Activated CD8-positive, alpha-beta memory T cell treated with anti-CD3 and anti-CD28 coated beads, Interleukin-2, amount 50 U/mL, for 4 hours (primary cell): ENCODE data around the gene HIPK2.

Experiments
- DNase-seq: peaks from one replicate; pipeline ENCODE4 v3.0.0-alpha.2; 2020

The HIPK2 gene

DNA sequence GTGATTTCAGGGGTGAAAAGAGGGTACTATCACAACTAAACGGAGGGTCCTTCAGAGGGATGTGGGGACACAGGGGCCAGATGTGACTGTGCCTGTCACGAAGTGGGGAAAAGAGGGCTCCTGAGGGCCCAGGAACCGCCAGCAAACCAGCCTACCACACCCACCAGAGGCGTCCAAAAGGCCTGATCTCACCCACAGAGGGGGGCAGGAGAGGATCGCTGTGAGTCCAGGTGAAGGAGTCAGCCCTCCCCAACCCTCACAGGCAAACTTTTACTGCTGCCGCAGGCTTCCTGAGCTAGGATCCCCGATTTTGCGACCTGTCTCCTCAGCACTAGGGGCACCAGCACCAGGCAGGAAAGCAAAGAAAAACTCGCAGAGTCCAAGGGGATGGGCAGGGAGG, 64.7 kb downstream of the HIPK2 start:
- DNase-seq, result no peak

DNA sequence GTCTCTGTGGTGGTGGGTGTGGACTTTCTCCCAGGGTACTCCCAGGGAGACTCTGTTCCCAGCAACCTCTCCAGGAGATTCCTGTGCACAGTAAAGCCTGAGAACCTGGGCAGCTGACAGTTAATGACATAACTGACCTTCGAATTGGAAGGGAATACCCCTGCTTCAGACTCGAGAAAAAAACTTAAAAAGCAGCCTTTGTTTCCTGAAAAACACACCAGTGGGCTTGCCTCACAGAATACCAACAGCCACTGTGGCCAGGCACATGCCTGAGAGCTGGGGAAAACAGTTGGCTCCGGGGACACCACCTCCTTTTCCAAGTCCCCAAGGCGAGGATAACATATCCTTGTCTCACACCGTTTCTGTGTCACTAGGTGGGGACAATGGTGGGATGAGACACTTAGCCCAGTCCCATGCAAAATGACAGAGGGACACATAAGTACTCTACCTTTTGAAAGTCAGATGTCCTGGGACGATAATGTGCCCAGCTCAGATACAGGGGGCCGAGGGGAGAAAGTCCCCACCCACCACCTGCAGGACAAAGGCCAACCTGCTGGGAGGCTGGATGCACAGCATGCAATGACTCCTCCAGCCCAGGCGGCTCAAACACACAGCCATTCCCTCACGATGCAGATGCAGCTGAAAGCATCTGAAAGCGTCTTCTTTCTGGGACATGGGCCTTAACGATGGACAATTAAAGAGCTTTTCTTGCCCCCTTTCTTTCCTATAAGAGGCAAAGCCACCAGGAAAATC, 65.6 kb downstream of the HIPK2 start:
- no peak for DNase-seq

DNA sequence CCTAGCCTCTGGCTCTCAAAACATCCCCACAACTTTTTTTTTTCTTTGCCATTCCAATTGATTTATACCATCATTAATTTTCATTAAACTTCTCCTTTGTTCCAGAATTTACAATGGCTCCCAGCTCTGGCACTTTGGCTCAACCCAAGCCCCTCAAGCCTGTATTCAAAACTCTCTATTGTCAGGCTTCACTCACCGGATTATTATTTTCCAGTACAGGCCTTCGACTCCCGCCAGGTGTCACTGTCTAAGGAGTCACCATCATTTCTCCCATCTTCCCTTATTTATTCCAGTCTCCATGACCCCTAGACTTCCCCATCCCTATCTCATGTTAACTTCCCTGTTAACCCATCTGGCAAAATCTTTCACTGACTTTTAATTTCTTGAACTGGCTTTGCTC, 67.8 kb downstream of the HIPK2 start:
- no peak for DNase-seq

DNA sequence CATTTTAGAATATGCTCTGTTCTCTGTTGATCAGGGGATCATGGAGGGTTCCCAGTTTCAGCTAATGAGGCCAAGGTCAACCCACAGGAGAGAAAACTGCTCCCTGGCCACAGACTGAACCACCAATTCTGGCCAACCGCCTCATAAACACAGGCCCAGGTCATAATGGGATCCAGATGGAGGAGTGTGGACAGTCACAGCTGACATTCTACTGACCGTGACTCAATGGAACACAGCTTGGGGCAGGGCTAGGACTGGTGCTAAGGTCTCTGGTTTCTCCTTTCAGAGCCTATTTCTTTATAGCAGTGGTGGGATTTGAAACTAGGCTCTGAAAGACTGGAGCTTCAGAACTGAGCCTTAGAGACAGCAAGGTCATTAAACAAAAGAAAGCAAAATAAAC, 68.3 kb downstream of the HIPK2 start:
- no peak for DNase-seq

DNA sequence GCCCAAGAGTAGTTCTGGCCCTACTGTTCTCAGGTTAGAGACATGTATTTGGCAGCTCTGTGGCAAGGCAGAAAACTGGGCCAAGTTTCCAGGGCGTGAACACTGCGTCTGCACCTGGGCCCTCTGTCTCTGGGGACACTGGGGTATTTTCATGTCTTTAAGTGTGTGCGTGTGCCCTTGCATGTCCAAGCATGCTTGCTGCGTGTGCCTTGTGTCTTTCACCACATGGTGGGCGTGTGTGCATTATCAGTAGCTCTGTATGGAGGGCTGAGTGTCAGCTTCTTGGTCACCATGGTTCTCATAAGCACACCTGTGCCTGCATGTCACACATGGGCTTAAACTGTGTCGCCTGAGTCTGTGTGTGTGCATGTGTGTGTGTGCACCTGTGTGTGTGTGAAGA, 69.3 kb downstream of the HIPK2 start:
- DNase-seq, result no peak

DNA sequence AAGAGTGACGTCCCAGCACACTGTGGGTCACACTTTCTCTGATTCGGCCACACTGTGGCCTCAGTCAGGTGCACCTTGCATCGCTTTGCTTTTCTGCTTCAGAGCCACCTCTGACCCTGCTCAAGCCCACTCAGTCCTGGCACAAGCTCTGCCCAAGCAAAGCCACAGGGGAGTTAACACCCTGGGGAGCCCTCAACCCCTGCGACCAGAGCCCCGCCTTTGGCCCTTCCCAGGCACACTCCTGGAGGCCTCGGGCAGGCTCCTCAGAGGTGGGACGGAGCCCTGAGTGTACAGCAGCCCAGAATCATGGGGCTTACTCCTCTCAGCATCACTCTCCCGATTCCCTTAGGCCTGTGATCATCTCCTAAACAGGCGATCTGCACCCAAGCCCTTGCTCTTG, 71.0 kb downstream of the HIPK2 start:
- no peak for DNase-seq

DNA sequence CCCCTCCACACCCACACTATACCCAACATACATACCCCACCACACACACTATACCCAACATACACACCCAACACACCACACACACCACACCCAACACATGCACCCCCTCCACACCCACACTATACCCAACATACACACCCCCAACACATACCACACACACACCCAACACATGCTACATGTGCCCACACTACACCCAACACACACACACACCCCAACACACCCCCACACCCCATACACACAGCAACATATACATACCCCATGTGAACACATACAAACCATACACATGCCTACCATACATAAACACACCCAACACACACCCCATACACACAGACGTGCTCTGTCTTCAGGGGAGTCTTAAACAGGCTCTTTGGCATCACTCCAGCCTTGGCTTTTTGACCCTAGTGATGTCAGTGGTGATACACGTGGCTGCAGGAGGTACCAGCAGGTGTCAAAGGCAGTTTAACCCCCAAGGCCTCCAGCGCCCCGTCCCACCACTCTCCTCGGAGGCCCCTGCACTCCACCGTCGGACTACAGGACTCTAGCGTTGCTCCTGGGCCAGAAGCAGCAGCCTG, 73.4 kb downstream of the HIPK2 start:
- no peak for DNase-seq

DNA sequence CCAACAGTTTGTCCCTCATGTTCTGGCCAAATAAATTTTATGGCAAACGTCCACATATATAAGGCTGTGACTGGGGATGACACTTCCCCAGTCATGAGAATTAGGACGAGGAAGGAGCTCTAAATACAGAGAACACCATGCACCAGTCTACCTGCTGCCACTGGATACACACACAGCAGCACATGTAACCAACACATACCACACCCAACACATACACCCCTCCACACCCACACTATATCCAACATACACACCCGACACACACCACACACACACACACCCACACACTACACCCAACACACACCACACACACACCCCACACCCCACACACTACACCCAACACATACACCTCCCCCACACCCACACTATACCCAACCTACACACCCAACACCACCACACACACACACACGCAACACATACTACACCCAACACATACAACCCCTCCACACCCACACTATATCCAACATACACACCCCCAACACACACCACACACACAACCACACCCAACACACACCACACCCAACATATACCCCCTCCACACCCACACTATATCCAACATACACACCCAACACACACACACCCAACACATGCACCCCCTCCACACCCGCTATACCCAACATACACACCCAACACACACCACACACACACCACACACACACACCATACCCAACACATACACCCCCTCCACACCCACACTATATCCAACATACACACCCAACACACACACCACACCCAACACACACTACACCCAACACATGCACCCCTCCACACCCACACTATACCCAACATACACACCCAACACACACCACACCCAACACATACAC, 74.1 kb downstream of the HIPK2 start:
- DNase-seq, result no peak

DNA sequence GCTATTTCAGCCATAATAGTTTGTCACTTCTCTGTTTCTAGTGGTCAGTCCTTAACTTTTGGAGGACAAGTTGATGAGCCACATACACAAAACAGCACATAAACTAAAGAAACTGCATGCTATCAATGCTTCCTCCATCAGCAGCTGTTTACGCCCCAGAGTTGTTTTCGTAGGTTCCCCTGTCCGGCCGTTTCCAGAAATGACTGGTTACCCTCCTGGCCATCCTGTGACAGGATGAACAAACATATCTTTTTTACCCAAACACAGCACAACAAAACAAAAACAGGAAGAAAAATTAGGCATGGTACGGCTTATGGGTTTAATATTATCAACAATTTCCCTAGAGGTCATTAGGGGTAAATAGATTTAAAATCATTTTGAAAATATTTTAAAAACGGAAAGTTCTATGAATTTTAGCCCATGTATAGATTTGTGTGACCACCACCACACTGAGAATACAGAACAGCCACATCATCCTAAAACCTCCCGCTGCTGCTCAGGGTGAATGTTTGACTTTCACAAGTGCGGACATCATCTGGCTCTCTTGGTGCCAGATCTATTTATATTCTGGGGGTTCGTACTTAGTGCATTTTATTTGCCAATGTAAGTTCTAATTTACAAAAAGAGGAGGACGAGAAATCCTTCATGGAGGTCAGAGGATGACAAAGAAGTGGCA, 74.8 kb downstream of the HIPK2 start:
- DNase-seq, result no peak

DNA sequence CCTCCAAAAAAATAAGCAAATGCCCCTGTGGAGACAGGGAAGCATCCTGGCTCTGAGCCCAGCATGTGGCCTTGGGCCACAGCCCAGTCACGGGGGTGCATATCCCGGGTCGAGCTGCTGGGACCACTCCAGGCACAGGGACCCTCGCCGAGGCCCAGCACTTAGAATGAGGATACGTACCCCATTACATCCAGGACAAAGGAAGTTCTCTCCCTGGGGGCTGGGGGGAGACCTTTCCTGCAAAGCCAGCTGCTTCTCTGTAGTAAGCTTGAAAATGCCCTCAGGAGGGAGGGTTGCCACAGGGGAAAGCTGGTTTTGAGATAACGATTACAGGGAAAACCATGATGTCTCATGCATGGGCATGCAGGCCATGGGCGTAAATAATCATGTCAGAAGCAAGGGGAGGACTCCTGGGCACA, 75.5 kb downstream of the HIPK2 start:
- DNase-seq, result no peak

DNA sequence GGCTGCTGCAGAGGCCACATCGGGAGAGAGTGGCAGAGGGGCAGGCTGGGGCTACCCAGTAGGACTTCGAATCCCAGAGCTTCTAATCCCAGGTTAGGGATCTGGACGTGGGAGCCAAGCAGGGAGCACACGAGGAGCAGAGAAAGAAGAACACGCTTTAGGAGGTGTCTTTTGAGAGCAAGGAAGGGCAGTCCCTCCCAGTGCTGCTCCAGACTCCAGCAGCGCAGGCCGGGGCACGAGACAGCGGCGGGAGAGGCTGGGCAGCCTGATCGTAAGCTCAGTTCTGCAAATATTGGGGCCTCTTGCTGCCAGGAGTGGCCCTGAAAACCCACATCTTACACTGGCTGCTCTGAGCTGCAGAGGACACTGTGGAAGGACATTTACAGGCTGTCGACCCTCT, 75.9 kb downstream of the HIPK2 start:
- no peak for DNase-seq

DNA sequence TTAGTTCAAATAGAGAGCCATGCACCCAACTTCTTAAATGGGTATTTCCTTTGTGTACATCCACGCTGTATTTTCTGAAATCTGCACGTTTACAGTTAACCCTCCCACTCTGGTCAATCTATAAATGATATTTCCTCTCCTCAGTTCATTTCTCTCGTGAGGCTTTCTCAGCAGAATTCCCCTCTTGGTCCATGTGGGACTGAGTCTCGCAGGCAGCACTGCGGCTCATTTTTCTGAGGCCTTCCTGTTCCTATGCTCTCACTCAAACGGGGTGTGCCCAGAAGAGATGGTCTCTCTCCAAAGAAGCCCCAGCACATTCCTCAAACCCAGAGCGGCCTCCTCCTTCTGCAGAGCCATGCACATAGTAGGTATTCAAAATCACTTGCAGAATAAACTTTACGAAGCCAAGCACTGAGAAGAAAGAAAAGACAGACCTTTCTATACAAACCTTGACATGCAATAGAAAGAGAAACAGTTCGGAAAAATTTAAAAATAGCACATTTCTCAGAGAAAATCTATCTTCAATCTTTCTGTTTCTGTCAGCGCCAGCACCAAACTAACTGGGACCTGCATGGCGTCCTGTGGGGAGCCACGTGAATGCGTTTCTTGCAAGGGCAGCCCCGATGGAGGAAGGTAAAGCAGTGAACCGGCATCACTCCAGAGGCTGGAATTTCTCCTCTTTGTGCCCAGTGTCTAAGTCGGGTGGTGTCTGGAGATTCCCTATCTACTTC, 77.1 kb downstream of the HIPK2 start:
- no peak for DNase-seq

DNA sequence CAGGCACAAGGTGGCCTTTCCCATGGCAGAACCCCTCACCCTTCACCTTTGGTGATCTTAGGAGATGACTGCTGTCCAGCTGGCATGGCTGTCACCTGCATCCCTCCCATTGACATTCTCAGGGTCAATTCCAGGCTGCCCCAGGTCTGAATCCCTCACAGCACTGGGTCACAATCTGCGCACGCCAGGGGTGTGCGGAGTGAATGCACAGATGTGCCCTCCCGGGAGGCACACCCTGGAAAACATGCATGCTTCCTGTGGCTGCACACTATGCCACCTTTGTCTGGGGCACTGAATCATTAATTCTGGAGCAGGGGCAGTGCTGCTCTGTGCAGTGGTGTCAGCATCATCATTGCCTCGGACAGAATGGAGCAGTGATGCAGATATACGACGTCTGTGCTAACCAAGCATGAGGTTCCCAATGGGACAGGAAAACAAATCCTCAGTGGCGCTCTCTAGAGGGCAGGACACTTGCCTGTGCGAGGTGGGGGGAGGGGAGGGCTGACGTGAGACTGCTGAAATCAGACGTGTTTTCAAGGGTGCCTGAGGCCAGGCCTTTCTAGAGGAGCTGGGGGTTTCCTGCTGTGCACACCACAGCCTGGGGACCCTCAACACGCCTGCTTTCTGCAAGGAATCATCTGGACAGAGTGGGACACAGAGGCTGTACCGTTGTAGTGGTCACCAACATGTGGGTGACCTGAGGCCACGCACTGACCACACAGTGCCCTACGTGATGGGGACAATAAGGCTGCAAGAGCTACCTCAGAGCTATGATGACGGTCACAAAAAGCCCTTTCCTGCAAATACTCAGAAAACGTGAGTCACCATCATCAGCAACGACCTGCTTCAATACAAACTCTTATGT, 77.9 kb downstream of the HIPK2 start:
- no peak for DNase-seq

DNA sequence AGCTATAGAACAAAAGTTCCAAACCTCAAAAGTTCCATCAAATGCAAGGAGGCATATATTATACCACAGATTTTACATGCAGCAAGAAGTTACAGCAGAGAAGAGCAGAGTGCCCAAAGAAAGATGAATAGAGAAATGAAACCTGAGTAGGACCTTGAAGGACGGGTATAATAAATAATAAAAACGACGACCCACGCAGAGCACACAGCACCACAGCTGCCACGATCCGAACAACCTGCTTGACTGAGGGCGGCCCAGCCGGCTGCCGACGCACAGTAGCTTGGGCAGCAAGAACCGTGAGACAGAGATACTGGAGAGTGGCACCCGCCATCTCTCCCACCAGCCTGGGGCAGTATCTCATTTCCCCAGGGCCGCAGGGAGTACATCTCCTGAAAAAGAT, 79.0 kb downstream of the HIPK2 start:
- DNase-seq, result no peak

DNA sequence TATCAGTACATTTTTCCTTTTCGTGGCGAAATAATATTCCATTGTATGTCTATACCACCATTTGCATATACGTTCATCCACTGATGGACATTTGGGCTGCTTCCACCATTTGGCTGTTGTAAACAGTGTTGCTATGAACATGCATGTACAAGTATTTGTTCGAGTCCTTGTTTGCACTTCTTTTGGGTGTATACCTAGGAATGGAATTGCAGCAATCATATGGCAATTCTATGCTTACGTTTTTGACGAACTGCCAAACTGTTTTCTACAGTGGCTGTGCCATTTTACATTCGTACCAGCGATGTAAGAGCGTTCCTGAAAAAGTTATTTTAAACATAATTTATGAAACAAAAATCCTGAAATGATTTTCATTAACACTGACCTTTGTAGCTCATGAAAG, 79.5 kb downstream of the HIPK2 start:
- no peak for DNase-seq

DNA sequence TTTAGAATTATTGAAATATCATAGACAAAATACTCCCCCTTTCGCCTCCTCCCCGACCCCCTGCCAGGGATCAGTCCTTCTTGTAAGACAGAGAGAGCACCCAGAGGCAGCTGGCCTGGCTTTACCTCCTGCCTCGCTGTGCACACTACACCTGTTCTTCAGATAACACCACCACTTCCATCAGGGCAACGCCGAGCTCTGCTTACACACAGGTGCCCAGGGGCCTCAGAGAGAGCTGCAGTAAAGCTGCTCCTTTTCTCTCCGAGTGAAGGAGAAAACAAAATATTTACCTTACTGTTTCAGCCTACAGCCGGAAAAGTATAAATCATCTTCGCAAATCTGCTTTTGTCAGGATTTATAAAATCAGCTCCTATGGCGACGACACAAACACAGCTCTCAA, 80.7 kb downstream of the HIPK2 start:
- no peak for DNase-seq

DNA sequence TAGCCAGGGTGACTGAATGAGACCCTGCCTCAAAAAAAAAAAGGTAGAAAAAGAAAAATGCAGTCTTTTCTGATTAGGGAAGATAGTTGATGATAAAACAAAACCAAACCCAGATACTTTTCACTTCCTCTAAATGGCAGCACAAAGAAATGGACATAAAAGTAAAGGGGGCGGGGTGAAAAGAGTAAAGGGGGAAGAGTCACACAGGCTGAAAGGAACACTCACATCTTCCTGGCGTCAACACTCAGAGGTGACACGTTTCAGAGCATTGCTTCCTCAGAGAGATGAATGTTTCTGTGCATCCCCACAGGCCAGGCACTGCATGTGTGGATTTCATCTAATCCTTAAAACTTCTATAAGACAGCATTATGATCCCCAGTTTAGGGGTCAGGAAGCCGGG, 81.2 kb downstream of the HIPK2 start:
- no peak for DNase-seq

DNA sequence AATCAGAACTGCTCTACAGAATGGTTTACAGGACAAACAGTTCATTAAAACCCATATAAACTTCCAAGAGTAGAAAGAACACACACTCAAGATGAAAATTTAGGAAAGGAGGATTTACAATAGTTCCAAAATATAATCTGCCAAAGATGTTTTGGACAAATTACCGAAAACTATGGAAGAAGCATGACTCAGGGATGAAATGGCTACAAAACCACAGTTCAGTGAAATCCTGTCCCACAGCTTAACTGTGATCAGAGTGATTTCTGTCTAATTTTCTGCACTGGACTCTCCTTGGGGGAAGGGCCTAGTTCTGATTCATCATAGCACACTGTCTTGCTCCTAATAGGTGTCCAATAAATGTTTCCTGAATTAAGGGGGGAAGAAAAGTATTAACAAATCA, 82.2 kb downstream of the HIPK2 start:
- DNase-seq, result no peak

DNA sequence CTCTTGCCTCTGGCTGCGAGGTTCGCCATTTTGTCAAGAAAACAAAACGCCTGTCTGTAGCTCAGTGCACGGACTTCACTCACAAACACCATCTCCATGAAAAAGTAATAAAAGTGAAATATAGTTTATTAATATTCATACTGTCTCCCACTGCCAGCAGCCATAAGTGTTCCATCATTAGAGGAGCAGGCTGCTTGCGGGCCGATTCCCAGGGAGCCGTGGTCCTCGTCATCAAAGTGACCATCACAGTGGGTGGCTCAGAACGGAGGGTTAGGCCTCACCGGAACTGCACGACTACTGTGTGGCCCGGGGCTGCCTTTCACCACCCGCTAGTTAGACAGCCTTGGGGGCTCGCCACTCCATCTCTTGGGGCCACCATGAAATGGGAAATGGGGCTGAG, 82.7 kb downstream of the HIPK2 start:
- DNase-seq, result no peak

DNA sequence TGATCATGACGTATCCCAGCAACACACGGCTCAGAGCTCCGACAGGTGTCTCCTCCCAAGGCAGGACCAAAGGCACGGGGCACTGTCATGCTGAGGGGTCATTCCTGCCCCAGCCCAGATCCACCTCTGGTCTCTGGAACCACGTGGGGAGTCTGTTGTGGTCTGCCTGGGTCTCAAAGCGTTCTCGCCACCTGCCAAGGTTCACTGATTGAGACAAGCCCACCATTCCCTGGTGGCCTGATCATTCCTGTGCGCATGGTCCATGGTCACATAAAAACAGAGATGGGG, 83.5 kb downstream of the HIPK2 start:
- no peak for DNase-seq

DNA sequence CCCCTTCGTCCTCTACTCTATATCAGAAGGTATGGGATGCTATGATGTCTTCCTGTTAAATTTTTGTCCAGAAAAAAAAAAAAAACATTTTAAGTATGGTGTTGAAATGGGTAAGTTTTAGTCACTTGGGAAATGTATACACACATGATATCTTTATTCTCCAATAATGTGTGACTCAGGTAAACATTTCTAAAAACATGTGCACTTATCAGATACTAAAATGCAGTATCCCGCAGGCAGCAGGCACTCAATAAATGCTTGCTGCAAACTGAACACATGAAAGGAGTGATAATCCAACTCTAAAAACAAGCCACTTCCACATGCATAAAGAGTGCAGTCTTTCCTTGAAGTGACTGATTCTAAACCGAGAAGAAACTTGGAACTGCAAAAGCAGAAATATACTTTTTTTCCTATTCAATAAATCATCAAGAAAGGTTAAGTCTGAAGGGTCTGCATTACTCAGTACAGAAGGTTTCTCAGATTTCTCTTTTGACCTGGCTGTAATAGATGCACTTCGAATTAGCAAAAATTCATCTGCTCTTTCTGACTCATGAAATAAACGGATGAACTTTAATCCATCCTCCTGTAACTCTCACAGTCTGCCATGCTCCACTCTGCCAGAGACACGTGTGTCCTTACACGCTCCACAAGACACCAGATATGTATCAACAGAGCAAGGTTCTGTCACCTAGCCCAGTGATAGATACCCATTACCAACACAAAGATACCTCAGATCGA, 84.0 kb downstream of the HIPK2 start:
- no peak for DNase-seq
